ENCODE measurements around the gene RAB4B.

RAB4B gene

GRCh38 chr19:40752257-40752781 is 25.7 kb upstream of the RAB4B start:
- no peak for DNase-seq (ENCODE audit: low read depth)
- TF ChIP-seq CTCF (IDR thresholded peaks at IDR 0.05; ENCODE audit: low read length, missing control alignments) = no peak
- H3K4me3 ChIP-seq (replicated peaks; ENCODE audit: low read depth, low read length) = peak overlapping the region; percentile 98

- H3K4me3 ChIP-seq (replicated peaks; ENCODE audit: low read depth, low read length) = no peak overlapping the region
- TF ChIP-seq CTCF (IDR thresholded peaks at IDR 0.05; ENCODE audit: low read length, missing control alignments) = no peak
- no peak for DNase-seq (ENCODE audit: low read depth)
Observed at GRCh38 chr19:40754611-40755247, 23.3 kb upstream of the RAB4B start.

- DNase-seq (ENCODE audit: low read depth) = no peak
- TF ChIP-seq CTCF (IDR thresholded peaks at IDR 0.05; ENCODE audit: low read length, missing control alignments) = no peak
- no peak overlapping the region for H3K4me3 ChIP-seq (replicated peaks; ENCODE audit: low read depth, low read length)
Observed at GRCh38 chr19:40755248-40755624, 22.8 kb upstream of the RAB4B start.

GRCh38 chr19:40755791-40756190 is 22.3 kb upstream of the RAB4B start:
- no peak overlapping the region for H3K4me3 ChIP-seq (replicated peaks; ENCODE audit: low read depth, low read length)
- TF ChIP-seq CTCF (IDR thresholded peaks at IDR 0.05; ENCODE audit: low read length, missing control alignments) = no peak
- DNase-seq (ENCODE audit: low read depth) = no peak

DNA sequence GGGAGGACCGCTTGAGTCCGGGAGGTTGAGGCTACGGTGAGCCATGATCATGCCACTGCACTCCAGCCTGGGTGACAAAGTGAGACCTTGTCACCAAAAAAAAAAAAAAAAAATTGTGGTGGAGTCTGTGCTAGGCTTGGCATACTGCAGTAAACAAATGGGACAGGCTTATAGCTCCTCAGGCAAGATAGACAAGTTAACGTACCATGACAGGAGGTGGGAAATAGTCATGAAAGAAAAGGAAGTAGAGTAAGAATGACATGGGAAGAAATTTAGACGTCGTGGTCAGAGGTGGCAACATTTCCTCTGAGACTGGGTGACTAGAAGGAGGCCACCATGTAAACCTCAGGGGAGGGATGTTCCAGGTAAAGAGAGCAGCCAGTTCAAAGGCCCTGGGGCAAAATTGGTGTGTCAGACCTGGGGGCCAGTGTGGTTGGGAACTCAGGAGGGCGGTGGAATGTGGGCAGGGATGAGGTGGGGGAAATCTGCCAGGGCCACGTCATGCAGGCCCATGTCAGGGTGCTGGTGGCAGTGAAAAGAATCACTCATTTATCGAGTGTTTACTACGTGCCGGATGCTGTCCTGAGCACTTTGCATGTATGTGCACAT is 21.4 kb upstream of the RAB4B start:
- no peak for DNase-seq (ENCODE audit: low read depth)
- TF ChIP-seq CTCF (IDR thresholded peaks at IDR 0.05; ENCODE audit: low read length, missing control alignments) = no peak
- no peak overlapping the region for H3K4me3 ChIP-seq (replicated peaks; ENCODE audit: low read depth, low read length)

GRCh38 chr19:40758491-40758890 is 19.6 kb upstream of the RAB4B start:
- no peak overlapping the region for H3K4me3 ChIP-seq (replicated peaks; ENCODE audit: low read depth, low read length)
- no peak for DNase-seq (ENCODE audit: low read depth)
- TF ChIP-seq CTCF (IDR thresholded peaks at IDR 0.05; ENCODE audit: low read length, missing control alignments) = no peak

DNA sequence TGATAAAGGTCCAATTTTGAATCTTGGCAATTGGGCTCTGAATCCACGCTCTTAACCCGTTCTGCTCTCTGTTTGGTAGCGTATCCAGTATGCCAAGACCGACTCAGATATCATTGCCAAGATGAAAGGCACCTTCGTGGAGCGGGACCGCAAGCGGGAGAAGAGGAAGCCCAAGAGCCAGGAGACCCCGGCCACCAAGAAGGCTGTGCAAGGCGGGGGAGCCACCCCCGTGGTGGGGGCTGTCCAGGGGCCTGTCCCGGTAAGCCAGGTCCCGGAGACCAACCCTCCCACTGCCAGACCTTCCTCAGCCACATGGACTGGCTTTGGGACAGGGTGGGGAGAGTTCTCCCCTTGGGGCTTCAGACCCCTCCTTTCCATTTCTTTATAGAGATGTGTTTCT is 18.7 kb upstream of the RAB4B start:
- no peak for DNase-seq (ENCODE audit: low read depth)
- no peak overlapping the region for H3K4me3 ChIP-seq (replicated peaks; ENCODE audit: low read depth, low read length)
- no peak for TF ChIP-seq CTCF (IDR thresholded peaks at IDR 0.05; ENCODE audit: low read length, missing control alignments)
